IMR-90 (cell line): ENCODE data around the gene TEX101. TPM values are rescaled to one million over a fixed set of nuclear protein-coding genes. Genes with fewer than 3 reads are reported as not detected.

ENCODE experiments used
- ATAC-seq: fragments of 200-7000 bp; cut with Tn5 transposase; 2 replicates; pipeline ENCODE4 v1.9.1; 2020; ENCODE audit warnings: low read depth, mild to moderate bottlenecking, moderate library complexity
- BruUV-seq: library from RNA; stranded (reverse); fragments of 400-500 nt; replicated peaks from 2 replicates; lab custom pipeline; 2021; lab: Mats Ljungman, UMichigan
- CTCF ChIA-PET: fragments of 300-600 bp; formaldehyde crosslinking; extraction: SDS; loops from one replicate; lab custom pipeline; 2021; ENCODE audit warnings: antibody characterized with exemption; lab: Yijun Ruan, JAX
- POLR2A ChIA-PET: fragments of 300-600 bp; sonication (Branson Sonifier 250); formaldehyde crosslinking; loops from one replicate; lab custom pipeline; 2022; ENCODE audit warnings: antibody characterized with exemption; ENCODE audit not compliant: unreplicated experiment; lab: Charles Lee
- DNase-seq: peaks from one replicate; pipeline ENCODE4 v3.0.0; 2013
- H2AFZ ChIP-seq: replicated peaks from 2 replicates; pipeline ENCODE3; 2013; ENCODE audit warnings: low read length, mild to moderate bottlenecking; ENCODE audit not compliant: poor library complexity
- H2AK5ac ChIP-seq: 2 replicates; pipeline ENCODE4 v1.6.1; 2013; ENCODE audit warnings: low read depth, low read length, inconsistent platforms
- H2AK9ac ChIP-seq: replicated peaks from 2 replicates; pipeline ENCODE3; 2013; ENCODE audit warnings: mild to moderate bottlenecking, low read depth, low read length, moderate library complexity; ENCODE audit not compliant: poor library complexity
- H2BK120ac ChIP-seq: 2 replicates; pipeline ENCODE4 v1.6.1; 2013; ENCODE audit warnings: low read depth, low read length, inconsistent platforms
- H2BK15ac ChIP-seq: 3 replicates; pipeline ENCODE4 v1.6.1; 2013; ENCODE audit warnings: low read depth, low read length, inconsistent platforms
- H2BK20ac ChIP-seq: 2 replicates; pipeline ENCODE4 v1.6.1; 2013; ENCODE audit warnings: low read depth, mild to moderate bottlenecking, inconsistent platforms, low read length, moderate library complexity
- H2BK5ac ChIP-seq: 2 replicates; pipeline ENCODE4 v1.6.1; 2013; ENCODE audit warnings: mild to moderate bottlenecking, low read depth, low read length, inconsistent platforms; ENCODE audit not compliant: poor library complexity, severe bottlenecking
- H3K14ac ChIP-seq: replicated peaks from 2 replicates; pipeline ENCODE4 v1.6.1; 2013; ENCODE audit warnings: low read depth, low read length, inconsistent platforms
- H3K18ac ChIP-seq: 2 replicates; pipeline ENCODE4 v1.6.1; 2013; ENCODE audit warnings: low read depth, low read length, control low read depth
- H3K23ac ChIP-seq: 2 replicates; pipeline ENCODE4 v1.6.1; 2013; ENCODE audit warnings: low read depth, low read length, inconsistent platforms
- H3K27ac ChIP-seq: 2 replicates; pipeline ENCODE4 v1.5.1; 2013; ENCODE audit warnings: mild to moderate bottlenecking, control low read depth, low read length; ENCODE audit not compliant: insufficient read depth
- H3K27me3 ChIP-seq: 2 replicates; pipeline ENCODE4 v1.6.1; 2013; ENCODE audit warnings: low read length; ENCODE audit not compliant: control insufficient read depth, insufficient read depth
- H3K36me3 ChIP-seq: 2 replicates; pipeline ENCODE4 v1.6.1; 2013; ENCODE audit warnings: low read length, mixed read lengths; ENCODE audit not compliant: control insufficient read depth, insufficient read depth
- H3K4ac ChIP-seq: 2 replicates; pipeline ENCODE4 v1.6.1; 2013; ENCODE audit warnings: low read depth, low read length, inconsistent platforms
- H3K4me1 ChIP-seq: 2 replicates; pipeline ENCODE4 v1.6.1; 2013; ENCODE audit warnings: low read length, mixed read lengths; ENCODE audit not compliant: control insufficient read depth, insufficient read depth
- H3K4me2 ChIP-seq: 2 replicates; pipeline ENCODE4 v1.6.1; 2013; ENCODE audit warnings: low read depth, mild to moderate bottlenecking, control low read depth, low read length, moderate library complexity
- H3K4me3 ChIP-seq: 2 replicates; pipeline ENCODE4 v1.5.1; 2013; ENCODE audit warnings: low read depth, mild to moderate bottlenecking, control low read depth, low read length, moderate library complexity; ENCODE audit not compliant: insufficient read depth
- H3K56ac ChIP-seq: 2 replicates; pipeline ENCODE4 v1.6.1; 2013; ENCODE audit warnings: low read length, inconsistent platforms; ENCODE audit not compliant: insufficient read depth; ENCODE audit errors: extremely low read depth
- H3K79me1 ChIP-seq, 2 experiments: 2 replicates each; pipeline ENCODE4 v1.6.1; 2013; ENCODE audit warnings: low read length in 2 of 2, inconsistent platforms in 1 of 2, low read depth in 1 of 2
- H3K9ac ChIP-seq: 2 replicates; pipeline ENCODE4 v1.6.1; 2013; ENCODE audit warnings: low read depth, low read length, control low read depth
- H3K9me1 ChIP-seq: 2 replicates; pipeline ENCODE4 v1.6.1; 2013; ENCODE audit warnings: low read length, inconsistent platforms; ENCODE audit not compliant: insufficient read depth
- H3K9me3 ChIP-seq: 2 replicates; pipeline ENCODE4 v1.6.1; 2013; ENCODE audit warnings: low read length; ENCODE audit not compliant: control insufficient read depth, insufficient read depth
- H4K20me1 ChIP-seq: 2 replicates; pipeline ENCODE4 v1.6.1; 2013; ENCODE audit warnings: low read length, inconsistent platforms; ENCODE audit not compliant: insufficient read depth
- H4K5ac ChIP-seq: 2 replicates; pipeline ENCODE4 v1.6.1; 2013; ENCODE audit warnings: mild to moderate bottlenecking, low read depth, low read length, control low read depth
- H4K8ac ChIP-seq, 2 experiments: 2 replicates each; pipeline ENCODE4 v1.6.1; 2013; ENCODE audit warnings: low read depth in 2 of 2, low read length in 2 of 2, control low read depth in 1 of 2, inconsistent platforms in 1 of 2
- H4K91ac ChIP-seq: 2 replicates; pipeline ENCODE4 v1.6.1; 2013; ENCODE audit warnings: low read depth, low read length, inconsistent platforms; ENCODE audit not compliant: insufficient read depth
- BHLHE40 ChIP-seq: fragments of 150-350 bp; IDR thresholded peaks from 2 replicates; pipeline ENCODE4 v1.6.1; 2016; ENCODE audit warnings: mild to moderate bottlenecking, low read depth, low read length
- CEBPB ChIP-seq: IDR thresholded peaks from 2 replicates; pipeline ENCODE4 v1.6.1; 2012; ENCODE audit warnings: low read depth, low read length, improper control_type of control experiment
- FOS ChIP-seq: fragments of 150-350 bp; IDR thresholded peaks from 2 replicates; pipeline ENCODE4 v1.6.1; 2016; ENCODE audit warnings: low read depth, low read length
- MAZ ChIP-seq: IDR thresholded peaks from 2 replicates; pipeline ENCODE4 v1.6.1; 2012; ENCODE audit warnings: low read depth, mild to moderate bottlenecking, low read length, improper control_type of control experiment, moderate library complexity, borderline replicate concordance
- NFE2L2 ChIP-seq: fragments of 150-350 bp; IDR thresholded peaks from 2 replicates; pipeline ENCODE4 v1.6.1; 2016; ENCODE audit warnings: low read depth, mild to moderate bottlenecking, low read length
- RAD21 ChIP-seq: IDR thresholded peaks from 2 replicates; pipeline ENCODE4 v1.6.1; 2012; ENCODE audit warnings: low read length, improper control_type of control experiment
- SMC3 ChIP-seq: fragments of 150-350 bp; IDR thresholded peaks from 2 replicates; pipeline ENCODE4 v1.6.1; 2016; ENCODE audit warnings: low read depth, mild to moderate bottlenecking, antibody characterized with exemption, low read length, moderate library complexity
- WGBS, 2 experiments: methylation state at CpG; one replicate each; pipeline versions ENCODE4 v1.1.5 to v1.1.7; 2013; ENCODE audit warnings: missing lambda C conversion rate in 2 of 2; ENCODE audit not compliant: insufficient read length in 1 of 2; ENCODE audit errors: extremely low coverage in 2 of 2; 5-methylcytosine and 5-hydroxymethylcytosine counted together
- dilution Hi-C: fragments of 300-500 bp; cut with HindIII; formaldehyde crosslinking; loops from one replicate; pipeline ENCODE4 v1.14.3; 2018; ENCODE audit warnings: low sequenced_read_pairs; ENCODE audit not compliant: unreplicated experiment
- in situ Hi-C: fragments of 300-500 bp; cut with MboI; formaldehyde crosslinking; loops from 3 replicates; pipeline ENCODE4 v1.14.3; 2019; ENCODE audit warnings: low sequenced_read_pairs, inconsistent platforms, mixed read lengths
- intact Hi-C: fragments of 100-400 bp; cut with micrococcal nuclease; formaldehyde crosslinking; loops from 2 replicates; pipeline ENCODE4 v1.10.0; 2022
- polyA plus RNA-seq, 3 experiments: library from polyadenylated mRNA; depleted of rRNA; stranded (reverse); fragments of >200 nt; gene quantifications; 2 replicates each; pipeline ENCODE4 v1.2.3, GENCODE V29; 2012; ENCODE audit warnings: low replicate concordance in 1 of 3
- total RNA-seq: library from RNA; depleted of rRNA; stranded (reverse); fragments of >200 nt; gene quantifications from 2 replicates; pipeline ENCODE4 v1.2.3, GENCODE V29; 2012
- TF ChIP-seq, protein P1 (sequence below): conservative IDR thresholded peaks from 2 replicates; pipeline ENCODE4 v1.5.1; 2012; ENCODE audit warnings: mild to moderate bottlenecking, low read depth, low read length, improper control_type of control experiment

The TEX101 gene
- total and polyA plus RNA-seq, 2 of the 4 experiments (the other 2 are of a cell fraction) = not detected

DNA sequence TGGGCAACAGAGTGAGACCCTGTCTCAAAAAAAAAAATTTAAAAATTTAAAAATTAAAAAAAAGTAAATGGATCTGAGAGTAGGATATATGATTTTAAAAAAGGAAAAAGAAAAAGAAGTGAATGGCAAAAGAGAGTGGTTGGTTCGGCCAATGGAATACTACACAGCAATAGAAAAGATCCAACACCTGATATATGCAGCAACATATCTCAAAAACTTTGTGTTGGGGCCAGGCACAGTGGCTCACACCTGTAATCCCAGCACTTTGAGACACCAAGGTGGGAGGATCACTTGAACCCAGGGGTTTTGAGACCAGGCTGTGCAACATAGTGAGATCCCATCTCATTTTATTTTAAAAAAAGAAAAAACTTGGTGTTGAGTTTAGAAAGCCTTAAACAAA, 52.1 kb downstream of the TEX101 start:
- intact Hi-C loops = no loop called here

More for the DNA sequence above, 52.1 kb downstream of the TEX101 start:
- ATAC-seq (no peak), DNase-seq (no peak)
- Histone ChIP-seq H2AK9ac (no peak overlapping the region), H3K4me1 (peaks cover 18% of the 10 kb centered on the region), H3K23ac (no peak overlapping the region), H3K36me3 (no peaks in the 10 kb centered on the region), H3K9me1 (peaks cover 12% of the 10 kb centered on the region), H2BK120ac (no peak overlapping the region), H4K8ac (no peak overlapping the region), H3K27ac (no peak overlapping the region), H3K18ac (no peak overlapping the region), H3K14ac (no peak overlapping the region), H2AK5ac (no peak overlapping the region), H3K9ac (no peak overlapping the region), H3K56ac (no peak overlapping the region), H3K4me2 (no peak overlapping the region), H4K91ac (no peak overlapping the region), H3K4ac (no peak overlapping the region), H3K27me3 (no peaks in the 10 kb centered on the region), H2BK15ac (no peak overlapping the region), H2AFZ (no peak overlapping the region), H2BK20ac (no peak overlapping the region), H4K20me1 (no peaks in the 10 kb centered on the region), H3K9me3 (no peaks in the 10 kb centered on the region), H3K4me3 (no peak overlapping the region), H3K79me1 (no peaks in the 10 kb centered on the region), H2BK5ac (no peak overlapping the region), H4K5ac (no peak overlapping the region)
- in situ Hi-C loops (no loop called here), dilution Hi-C loops (no loop called here)
- WGBS, 2 experiments = no CpG with 5 or more reads among the region's 1 CpG
- ChIA-PET POLR2A (no interaction called here), CTCF (no interaction called here)
- BruUV-seq = no TSS peak
- TF ChIP-seq, protein P1, sequence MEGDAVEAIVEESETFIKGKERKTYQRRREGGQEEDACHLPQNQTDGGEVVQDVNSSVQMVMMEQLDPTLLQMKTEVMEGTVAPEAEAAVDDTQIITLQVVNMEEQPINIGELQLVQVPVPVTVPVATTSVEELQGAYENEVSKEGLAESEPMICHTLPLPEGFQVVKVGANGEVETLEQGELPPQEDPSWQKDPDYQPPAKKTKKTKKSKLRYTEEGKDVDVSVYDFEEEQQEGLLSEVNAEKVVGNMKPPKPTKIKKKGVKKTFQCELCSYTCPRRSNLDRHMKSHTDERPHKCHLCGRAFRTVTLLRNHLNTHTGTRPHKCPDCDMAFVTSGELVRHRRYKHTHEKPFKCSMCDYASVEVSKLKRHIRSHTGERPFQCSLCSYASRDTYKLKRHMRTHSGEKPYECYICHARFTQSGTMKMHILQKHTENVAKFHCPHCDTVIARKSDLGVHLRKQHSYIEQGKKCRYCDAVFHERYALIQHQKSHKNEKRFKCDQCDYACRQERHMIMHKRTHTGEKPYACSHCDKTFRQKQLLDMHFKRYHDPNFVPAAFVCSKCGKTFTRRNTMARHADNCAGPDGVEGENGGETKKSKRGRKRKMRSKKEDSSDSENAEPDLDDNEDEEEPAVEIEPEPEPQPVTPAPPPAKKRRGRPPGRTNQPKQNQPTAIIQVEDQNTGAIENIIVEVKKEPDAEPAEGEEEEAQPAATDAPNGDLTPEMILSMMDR = no peak
- TF ChIP-seq FOS = no peak
- no peak for TF ChIP-seq RAD21
- no peak for TF ChIP-seq NFE2L2
- no peak for TF ChIP-seq SMC3
- TF ChIP-seq MAZ = no peak
- no peak for TF ChIP-seq BHLHE40
- no peak for TF ChIP-seq CEBPB
